Activated CD8-positive, alpha-beta T cell treated with anti-CD3 and anti-CD28 coated beads, Interleukin-2, amount 10 ng/mL, durations not matched to agents 7 days and 5 days (primary cell): ENCODE data around the gene TMPRSS2. TPM values are rescaled to one million over a fixed set of nuclear protein-coding genes. Genes with fewer than 3 reads are reported as not detected.

Experiments used
- ATAC-seq: fragments of 150-1000 bp; cut with Tn5 transposase; one replicate; pipeline ENCODE4 v1.10.0; 2021; ENCODE audit warnings: moderate library complexity
- CTCF ChIA-PET: fragments of 350-600 bp; sonication (Branson Sonifier 250); formaldehyde crosslinking; loops from one replicate; lab custom pipeline; 2021; ENCODE audit warnings: antibody characterized with exemption; lab: Charles Lee
- POLR2A ChIA-PET: fragments of 350-600 bp; sonication (Branson Sonifier 250); formaldehyde crosslinking; loops from one replicate; lab custom pipeline; 2021; ENCODE audit warnings: antibody characterized with exemption; lab: Charles Lee
- DNase-seq: peaks from one replicate; pipeline ENCODE4 v3.0.0-alpha.2; 2020
- H3K27ac Mint-ChIP-seq: one replicate; pipeline ENCODE4 v1.8.0; 2021; ENCODE audit warnings: mild to moderate bottlenecking, mixed read lengths
- H3K27me3 Mint-ChIP-seq: one replicate; pipeline ENCODE4 v1.8.0; 2021; ENCODE audit warnings: low read depth, mixed read lengths
- H3K36me3 Mint-ChIP-seq: one replicate; pipeline ENCODE4 v1.8.0; 2021; ENCODE audit warnings: low read depth, mixed read lengths
- H3K4me1 Mint-ChIP-seq: one replicate; pipeline ENCODE4 v1.8.0; 2021; ENCODE audit warnings: low read depth, mixed read lengths
- H3K4me3 Mint-ChIP-seq: one replicate; pipeline ENCODE4 v1.8.0; 2021; ENCODE audit warnings: mild to moderate bottlenecking, mixed read lengths
- H3K9me3 Mint-ChIP-seq: one replicate; pipeline ENCODE4 v1.8.0; 2022; ENCODE audit warnings: mixed read lengths; ENCODE audit not compliant: insufficient read depth
- total RNA-seq, 2 experiments: library from RNA; stranded (reverse); gene quantifications; one replicate each; pipeline ENCODE4 v1.2.3, GENCODE V29; 2021

The TMPRSS2 gene
- total RNA-seq, 2 experiments from 2014 or later, result not detected

DNA sequence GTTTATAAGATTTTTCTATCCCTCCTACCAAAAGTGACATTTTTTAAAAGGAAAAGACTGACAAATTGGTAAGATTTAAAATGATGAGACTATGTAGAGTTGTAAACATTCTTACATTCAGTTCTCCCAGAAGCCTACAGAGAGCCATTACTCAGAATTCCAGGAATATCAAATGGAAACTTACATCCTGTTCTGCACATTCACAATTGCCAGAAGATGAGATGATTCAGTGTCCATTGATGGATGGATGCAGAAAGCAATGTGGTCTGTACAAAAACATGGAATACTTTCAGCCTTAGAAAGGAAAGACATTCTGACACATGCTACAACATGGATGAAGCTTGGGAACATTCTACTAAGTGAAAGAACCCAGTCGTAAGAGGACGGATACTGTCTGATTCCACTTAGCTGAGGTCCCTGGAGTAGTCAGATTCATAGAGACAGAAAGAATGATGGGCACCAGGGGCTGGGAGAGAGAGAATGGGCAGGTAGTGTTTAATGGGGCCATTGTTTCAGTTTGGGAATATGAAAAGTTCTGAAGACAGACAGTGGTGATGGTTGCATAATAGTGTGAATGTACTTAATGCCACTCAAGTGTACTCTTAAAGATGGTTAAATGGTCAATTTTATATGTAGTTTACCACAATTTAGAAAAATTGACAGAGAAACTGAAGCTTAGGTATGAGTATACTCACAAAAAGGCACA is 65.3 kb downstream of the TMPRSS2 start:
- Mint-ChIP-seq H3K36me3 (peaks cover 94% of the 10 kb centered on the region), H3K27me3 (no peaks in the 10 kb centered on the region), H3K9me3 (no peaks in the 10 kb centered on the region), H3K4me1 (peaks cover 35% of the 10 kb centered on the region), H3K27ac (peak overlapping the region; percentile 53), H3K4me3 (no peak overlapping the region)
- CTCF ChIA-PET, result interaction anchor here (1.0 kb wide), 1 partner anchor 13 kb away, joined by 3 read pairs; no protein-coding TSS in a partner anchor
- ATAC-seq (no peak), DNase-seq (no peak)
- POLR2A ChIA-PET, result interaction anchor here (1.2 to 2.7 kb wide), 4 partner anchors 8 to 16 kb away, joined by 4 to 21 read pairs (median 6); partner anchors contain the start of gene MX1

DNA sequence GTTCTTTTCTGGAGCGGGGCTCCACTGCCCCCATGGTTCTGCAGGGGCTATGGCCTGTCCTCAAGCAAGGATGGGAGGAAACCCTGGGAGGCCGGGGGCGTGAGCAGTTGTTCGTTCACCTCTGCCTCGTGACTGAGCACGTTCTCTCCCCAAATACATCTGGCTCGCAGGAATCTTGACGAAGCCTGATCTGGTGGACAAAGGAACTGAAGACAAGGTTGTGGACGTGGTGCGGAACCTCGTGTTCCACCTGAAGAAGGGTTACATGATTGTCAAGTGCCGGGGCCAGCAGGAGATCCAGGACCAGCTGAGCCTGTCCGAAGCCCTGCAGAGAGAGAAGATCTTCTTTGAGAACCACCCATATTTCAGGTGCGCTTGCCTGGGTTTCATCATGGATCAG is 66.4 kb downstream of the TMPRSS2 start:
- CTCF ChIA-PET, result no interaction called here
- Mint-ChIP-seq H3K27me3 (no peaks in the 10 kb centered on the region), H3K4me3 (no peak overlapping the region), H3K36me3 (peaks cover 94% of the 10 kb centered on the region), H3K4me1 (peaks cover 44% of the 10 kb centered on the region), H3K9me3 (no peaks in the 10 kb centered on the region), H3K27ac (peak overlapping the region; percentile 25)
- ATAC-seq, result no peak
- DNase-seq, result no peak
- POLR2A ChIA-PET, result interaction anchor here (0.7 to 1.4 kb wide), 2 partner anchors 13 to 266 kb away, joined by 3 to 4 read pairs; no protein-coding TSS in a partner anchor

DNA sequence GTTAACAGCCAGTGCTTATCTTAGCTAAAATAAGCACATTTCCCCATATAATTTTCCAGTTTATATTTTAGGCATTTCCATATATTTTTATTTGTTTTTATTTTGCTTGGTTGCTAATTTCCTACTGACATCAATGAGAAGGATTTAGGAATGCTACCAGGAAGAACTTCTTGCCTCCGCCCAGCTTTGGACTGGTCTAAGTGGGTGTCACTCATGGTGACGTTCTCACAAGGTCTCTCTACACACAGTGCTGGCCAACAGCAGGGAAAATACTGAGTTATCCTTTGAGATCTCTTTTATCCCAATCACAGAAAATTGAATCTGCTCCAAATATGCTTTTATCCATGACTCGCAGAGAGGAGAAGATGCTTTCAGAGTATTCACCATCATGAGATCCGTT is 68.7 kb downstream of the TMPRSS2 start:
- H3K36me3 Mint-ChIP-seq, result peaks cover 94% of the 10 kb centered on the region

DNA sequence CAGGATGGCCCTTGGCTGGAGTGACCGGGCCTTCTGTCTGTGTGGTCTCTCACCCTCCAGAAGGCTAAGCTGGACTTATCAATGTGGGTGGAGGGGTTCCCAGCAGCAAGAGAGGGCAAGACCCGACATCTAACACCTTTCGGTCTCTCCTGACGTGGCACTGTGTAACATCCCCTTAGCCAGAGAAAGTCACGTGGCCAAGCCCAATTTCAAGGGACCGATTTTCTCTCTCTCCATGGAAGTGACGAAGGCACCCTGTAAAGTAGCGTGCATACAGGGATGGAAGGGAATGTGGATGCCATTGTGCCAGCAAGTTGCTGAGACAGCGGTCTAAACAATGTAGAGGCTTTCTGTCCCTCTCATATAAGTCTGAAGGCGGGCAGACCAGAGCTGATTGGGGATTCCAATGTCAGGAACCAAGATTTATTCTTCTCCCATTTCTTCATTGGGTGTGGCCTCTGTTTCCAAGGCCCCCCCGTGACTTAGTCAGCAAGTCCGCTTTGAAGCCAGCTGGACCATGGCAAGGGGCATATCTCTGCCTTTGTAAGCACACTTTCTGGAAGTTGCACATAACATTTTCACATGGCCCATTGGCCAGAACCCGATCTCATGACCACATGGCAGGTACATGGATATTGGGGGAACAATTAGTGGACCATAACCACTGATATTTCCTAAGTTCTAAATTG is 69.4 kb downstream of the TMPRSS2 start:
- Mint-ChIP-seq H3K4me3 (no peak overlapping the region), H3K9me3 (peaks cover 10% of the 10 kb centered on the region), H3K27me3 (no peaks in the 10 kb centered on the region), H3K36me3 (peaks cover 95% of the 10 kb centered on the region), H3K27ac (peak overlapping the region; percentile 31), H3K4me1 (peaks cover 56% of the 10 kb centered on the region)
- CTCF ChIA-PET, result interaction anchor here (1.7 kb wide), 1 partner anchor 156 kb away, joined by 12 read pairs; no protein-coding TSS in a partner anchor
- DNase-seq (no peak), ATAC-seq (no peak)
- POLR2A ChIA-PET, result interaction anchor here (1.4 to 2.2 kb wide), 3 partner anchors 11 to 13 kb away, joined by 5 to 9 read pairs (median 6); partner anchors contain the start of gene MX1

More for the DNA sequence above, 68.7 kb downstream of the TMPRSS2 start:
- no peak for DNase-seq
- H3K4me1 Mint-ChIP-seq, result peaks cover 52% of the 10 kb centered on the region
- H3K9me3 Mint-ChIP-seq, result peaks cover 10% of the 10 kb centered on the region
- ATAC-seq, result no peak
- no peak overlapping the region for H3K4me3 Mint-ChIP-seq
- ChIA-PET POLR2A (interaction anchor here (1.0 to 2.2 kb wide), 3 partner anchors 11 to 13 kb away, joined by 3 to 9 read pairs (median 6); partner anchors contain the start of gene MX1), CTCF (interaction anchor here (1.7 kb wide), 1 partner anchor 156 kb away, joined by 12 read pairs; no protein-coding TSS in a partner anchor)
- no peaks in the 10 kb centered on the region for H3K27me3 Mint-ChIP-seq
- H3K27ac Mint-ChIP-seq, result no peak overlapping the region

DNA sequence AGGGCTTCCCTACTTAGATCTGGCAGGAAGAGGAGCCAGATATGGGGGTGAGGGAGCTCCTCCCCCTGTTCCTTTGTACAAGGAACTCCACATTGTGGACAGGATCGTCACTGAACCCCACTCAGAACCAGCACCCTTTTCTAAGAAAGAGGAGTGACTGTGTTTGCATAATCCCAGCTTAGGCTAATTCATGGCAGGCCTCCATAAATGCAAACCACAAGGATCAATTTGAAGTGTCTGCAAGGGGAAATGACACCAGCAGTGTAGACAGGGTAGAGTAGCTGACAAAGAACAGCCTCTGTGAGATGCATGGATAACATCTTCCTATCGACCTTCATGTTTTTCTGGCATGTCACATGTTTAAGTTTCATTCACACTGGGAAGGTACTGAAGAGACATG is 70.2 kb downstream of the TMPRSS2 start:
- ChIA-PET CTCF (interaction anchor here (1.0 kb wide), 1 partner anchor 155 kb away, joined by 4 read pairs; no protein-coding TSS in a partner anchor), POLR2A (interaction anchor here (1.0 to 2.2 kb wide), 4 partner anchors 11 to 58 kb away, joined by 5 to 9 read pairs (median 6); partner anchors contain the start of gene MX1)
- Mint-ChIP-seq H3K27me3 (no peaks in the 10 kb centered on the region), H3K9me3 (peaks cover 10% of the 10 kb centered on the region), H3K36me3 (peaks cover 95% of the 10 kb centered on the region), H3K4me3 (no peak overlapping the region), H3K27ac (peak overlapping the region; percentile 28), H3K4me1 (peaks cover 62% of the 10 kb centered on the region)
- ATAC-seq (no peak), DNase-seq (no peak)

DNA sequence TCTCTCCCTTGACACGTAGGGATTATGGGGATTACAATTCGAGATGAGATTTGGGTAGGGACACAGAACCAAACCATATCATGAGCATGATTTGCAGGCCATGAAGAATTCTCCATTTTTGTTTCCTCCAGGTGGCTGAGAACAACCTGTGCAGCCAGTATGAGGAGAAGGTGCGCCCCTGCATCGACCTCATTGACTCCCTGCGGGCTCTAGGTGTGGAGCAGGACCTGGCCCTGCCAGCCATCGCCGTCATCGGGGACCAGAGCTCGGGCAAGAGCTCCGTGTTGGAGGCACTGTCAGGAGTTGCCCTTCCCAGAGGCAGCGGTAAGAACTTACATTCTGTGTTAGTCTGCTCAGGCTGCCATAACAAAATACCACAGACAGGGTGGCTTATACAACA is 72.3 kb downstream of the TMPRSS2 start:
- Mint-ChIP-seq H3K36me3 (peaks cover 95% of the 10 kb centered on the region), H3K27ac (no peak overlapping the region), H3K27me3 (no peaks in the 10 kb centered on the region), H3K4me1 (peaks cover 71% of the 10 kb centered on the region), H3K9me3 (peaks cover 10% of the 10 kb centered on the region), H3K4me3 (no peak overlapping the region)
- ChIA-PET POLR2A (interaction anchor here (0.9 kb wide), 1 partner anchor 152 kb away, joined by 4 read pairs; no protein-coding TSS in a partner anchor), CTCF (no interaction called here)
- DNase-seq (no peak), ATAC-seq (no peak)

DNA sequence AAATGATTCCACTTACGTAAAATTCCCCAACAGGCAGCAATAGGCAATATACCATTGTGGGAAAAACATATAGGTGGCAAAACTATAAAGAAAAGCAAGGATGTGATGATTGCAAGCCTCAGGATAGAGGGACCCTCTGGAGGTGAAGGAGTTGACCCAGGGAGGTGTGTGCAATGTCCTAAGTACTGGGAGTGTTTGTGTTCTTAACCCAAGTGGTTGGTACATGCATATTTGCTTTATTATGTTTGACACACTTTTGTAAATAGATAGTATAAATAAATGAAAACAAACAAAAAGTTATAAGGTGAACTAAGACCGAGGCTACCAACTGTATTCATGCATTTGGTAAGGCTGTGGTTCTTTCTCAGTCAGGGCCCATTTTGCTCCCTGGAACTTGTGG is 74.4 kb downstream of the TMPRSS2 start:
- POLR2A ChIA-PET, result no interaction called here
- no peak overlapping the region for H3K4me3 Mint-ChIP-seq
- H3K9me3 Mint-ChIP-seq, result peaks cover 10% of the 10 kb centered on the region
- ATAC-seq (no peak), DNase-seq (no peak)
- peak overlapping the region; percentile 19 for H3K27ac Mint-ChIP-seq
- H3K4me1 Mint-ChIP-seq, result peaks cover 80% of the 10 kb centered on the region
- H3K36me3 Mint-ChIP-seq, result peaks cover 94% of the 10 kb centered on the region
- CTCF ChIA-PET, result interaction anchor here (1.4 kb wide), 1 partner anchor 150 kb away, joined by 5 read pairs; no protein-coding TSS in a partner anchor
- no peaks in the 10 kb centered on the region for H3K27me3 Mint-ChIP-seq

DNA sequence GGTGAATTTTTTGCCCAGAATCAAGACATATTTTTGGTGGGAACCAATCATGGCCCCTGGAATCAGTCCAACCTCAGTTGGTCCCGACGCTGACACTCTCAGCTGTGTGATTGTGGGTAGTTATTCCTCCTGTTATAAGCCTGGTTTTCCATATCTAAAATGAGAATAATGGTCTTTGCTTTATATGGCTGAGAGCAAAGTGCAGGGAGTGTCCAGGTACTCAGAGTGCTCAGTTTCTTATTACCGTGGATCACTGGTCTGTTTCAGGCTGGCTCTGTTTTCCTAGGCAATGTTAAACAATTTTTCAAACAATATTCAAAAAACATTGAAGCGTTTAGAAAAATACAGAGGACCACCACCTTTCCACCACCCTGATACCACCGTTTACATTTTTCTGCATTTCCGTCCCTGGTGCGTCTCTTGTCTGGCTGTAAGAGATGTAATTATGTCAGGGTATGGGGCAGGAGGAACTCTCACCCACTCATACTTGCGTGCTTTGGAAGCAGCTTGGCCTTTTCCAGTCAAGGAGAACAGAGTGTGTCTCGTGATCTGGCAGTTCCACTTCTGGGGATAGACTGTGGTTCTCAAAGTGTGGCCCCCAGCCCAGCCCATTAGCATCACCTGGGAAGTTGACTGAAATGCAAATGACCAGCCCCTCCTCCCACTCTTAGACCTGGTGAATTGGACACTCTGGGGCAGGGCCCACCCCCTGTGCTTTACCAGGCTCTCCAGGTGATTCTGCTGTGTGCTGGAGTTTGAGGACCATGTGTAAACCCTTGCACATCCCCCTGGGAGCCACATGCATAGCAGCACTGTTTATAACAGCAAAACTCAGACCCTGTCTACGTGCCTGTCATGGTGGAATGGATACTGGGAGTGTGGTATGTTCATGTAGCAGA is 75.1 kb downstream of the TMPRSS2 start:
- Mint-ChIP-seq H3K36me3 (peaks cover 94% of the 10 kb centered on the region), H3K27ac (peak overlapping the region; percentile 30), H3K4me3 (no peak overlapping the region), H3K27me3 (no peaks in the 10 kb centered on the region), H3K4me1 (peaks cover 86% of the 10 kb centered on the region), H3K9me3 (peaks cover 10% of the 10 kb centered on the region)
- ChIA-PET POLR2A (interaction anchor here (0.7 to 1.3 kb wide), 4 partner anchors 14 to 63 kb away, joined by 3 to 4 read pairs (median 3); no protein-coding TSS in a partner anchor), CTCF (interaction anchor here (1.0 kb wide), 1 partner anchor 150 kb away, joined by 4 read pairs; no protein-coding TSS in a partner anchor)
- no peak for ATAC-seq
- DNase-seq, result no peak

DNA sequence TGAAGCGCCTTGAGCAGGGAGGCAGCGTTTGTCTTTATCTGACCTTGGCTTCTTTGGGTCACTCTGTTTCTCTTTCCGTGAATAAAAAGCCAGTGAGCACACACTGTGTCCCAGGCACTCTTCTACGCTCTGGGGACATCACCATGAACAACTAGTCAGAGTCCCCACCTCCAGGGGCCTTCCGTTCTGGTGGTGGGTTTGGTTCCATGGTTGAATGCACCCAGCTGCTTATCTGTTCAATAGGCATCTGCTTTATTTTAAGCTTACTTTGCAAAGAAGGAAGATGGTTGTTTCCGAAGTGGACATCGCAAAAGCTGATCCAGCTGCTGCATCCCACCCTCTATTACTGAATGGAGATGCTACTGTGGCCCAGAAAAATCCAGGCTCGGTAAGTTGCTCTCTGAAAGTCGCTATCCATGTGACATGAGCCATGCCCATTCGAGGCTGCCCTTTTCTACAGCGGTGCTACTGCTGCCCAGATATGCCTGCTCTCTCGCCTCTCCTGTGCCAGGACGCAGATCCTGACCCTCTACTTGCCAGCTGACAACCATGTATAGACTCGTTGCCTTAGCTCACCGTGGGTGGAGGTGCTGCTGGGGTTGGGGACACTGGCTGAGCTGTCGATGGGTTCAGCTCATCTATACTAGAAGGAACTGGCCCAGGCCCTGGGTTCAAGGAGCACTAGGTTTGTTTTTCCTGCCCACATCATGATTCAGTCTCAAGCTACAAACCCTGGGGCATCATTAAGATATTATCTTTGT is 76.0 kb downstream of the TMPRSS2 start:
- POLR2A ChIA-PET, result interaction anchor here (0.6 to 10.3 kb wide), 8 partner anchors 13 to 149 kb away, joined by 3 to 178 read pairs (median 3); partner anchors contain the start of gene MX2
- peaks cover 10% of the 10 kb centered on the region for H3K9me3 Mint-ChIP-seq
- DNase-seq (no peak), ATAC-seq (no peak)
- H3K36me3 Mint-ChIP-seq, result peaks cover 94% of the 10 kb centered on the region
- no peaks in the 10 kb centered on the region for H3K27me3 Mint-ChIP-seq
- H3K4me1 Mint-ChIP-seq, result peaks cover 87% of the 10 kb centered on the region
- H3K27ac Mint-ChIP-seq, result peak overlapping the region; percentile 30
- peak overlapping the region; percentile 38 for H3K4me3 Mint-ChIP-seq
- CTCF ChIA-PET, result interaction anchor here (1.0 to 1.1 kb wide), 2 partner anchors 149 kb away, joined by 4 read pairs; no protein-coding TSS in a partner anchor

DNA sequence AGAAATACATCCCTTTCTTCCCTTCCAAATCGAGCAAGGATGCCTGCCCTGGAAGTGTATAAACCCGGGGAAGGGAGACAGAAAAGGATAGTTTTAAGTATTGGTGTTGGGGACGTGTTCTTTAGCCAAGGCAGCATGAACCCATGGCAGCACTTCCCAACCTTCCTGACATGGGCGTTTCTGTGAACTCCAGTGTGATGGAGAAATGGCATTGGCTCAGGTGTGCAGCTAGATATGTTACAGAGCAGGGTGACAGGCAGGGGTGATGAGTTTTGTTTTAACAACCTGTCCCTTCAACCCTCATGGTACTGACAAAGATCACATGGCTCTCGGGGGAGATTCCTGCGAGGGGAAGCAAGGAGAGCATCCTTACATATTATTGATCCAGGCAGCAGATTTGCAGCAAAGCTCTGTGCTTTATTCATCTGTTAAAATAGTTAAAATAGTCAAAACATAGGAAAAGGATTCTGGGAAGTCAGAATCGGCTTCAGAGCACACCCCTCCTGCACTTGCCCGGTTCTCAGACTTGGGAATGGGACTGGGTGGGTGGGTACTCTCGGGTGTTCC is 78.0 kb downstream of the TMPRSS2 start:
- CTCF ChIA-PET, result interaction anchor here (1.4 kb wide), 1 partner anchor 147 kb away, joined by 4 read pairs; no protein-coding TSS in a partner anchor
- peak overlapping the region; percentile 23 for H3K27ac Mint-ChIP-seq
- H3K9me3 Mint-ChIP-seq, result peaks cover 7% of the 10 kb centered on the region
- H3K4me3 Mint-ChIP-seq, result peak overlapping the region; percentile 94
- DNase-seq (no peak), ATAC-seq (no peak)
- peaks cover 91% of the 10 kb centered on the region for H3K36me3 Mint-ChIP-seq
- H3K27me3 Mint-ChIP-seq, result no peaks in the 10 kb centered on the region
- H3K4me1 Mint-ChIP-seq, result peaks cover 78% of the 10 kb centered on the region
- POLR2A ChIA-PET, result interaction anchor here (1.0 to 10.3 kb wide), 3 partner anchors 19 to 69 kb away, joined by 4 to 178 read pairs (median 4); partner anchors contain the start of gene MX2
